Mesendoderm (in vitro differentiated cells): ENCODE data around the gene HNRNPA0.

Source experiments
- DNase-seq: peaks from one replicate; pipeline ENCODE4 v3.0.0; 2013
- H2AK5ac ChIP-seq: 2 replicates; pipeline ENCODE4 v1.6.1; 2013; ENCODE audit warnings: low read length, inconsistent platforms
- H2BK120ac ChIP-seq: 2 replicates; pipeline ENCODE4 v1.6.1; 2013; ENCODE audit warnings: low read depth, mild to moderate bottlenecking, low read length, moderate library complexity, mixed read lengths
- H2BK15ac ChIP-seq: replicated peaks from 2 replicates; pipeline ENCODE4 v1.6.1; 2013; ENCODE audit warnings: low read depth, mild to moderate bottlenecking, moderate library complexity
- H2BK5ac ChIP-seq: 2 replicates; pipeline ENCODE4 v1.6.1; 2013; ENCODE audit warnings: low read length, inconsistent platforms
- H3K18ac ChIP-seq: 2 replicates; pipeline ENCODE4 v1.6.1; 2013; ENCODE audit warnings: mild to moderate bottlenecking, low read length, mixed read lengths
- H3K23ac ChIP-seq: one replicate; pipeline ENCODE4 v1.6.1; 2013; ENCODE audit warnings: low read length
- H3K27ac ChIP-seq: 2 replicates; pipeline ENCODE4 v1.5.1; 2013; ENCODE audit warnings: low read depth, mild to moderate bottlenecking, inconsistent platforms, low read length, moderate library complexity
- H3K27me3 ChIP-seq: 2 replicates; pipeline ENCODE4 v1.6.1; 2013; ENCODE audit warnings: low read length, control low read depth, mild to moderate bottlenecking, inconsistent platforms; ENCODE audit not compliant: insufficient read depth, poor library complexity
- H3K36me3 ChIP-seq: 2 replicates; pipeline ENCODE4 v1.6.1; 2013; ENCODE audit warnings: low read length, inconsistent platforms; ENCODE audit not compliant: control insufficient read depth, insufficient read depth
- H3K4ac ChIP-seq: one replicate; pipeline ENCODE4 v1.6.1; 2013; ENCODE audit warnings: low read depth, mild to moderate bottlenecking, low read length, moderate library complexity
- H3K4me1 ChIP-seq: 2 replicates; pipeline ENCODE4 v1.6.1; 2013; ENCODE audit warnings: low read depth, low read length, inconsistent platforms; ENCODE audit not compliant: control insufficient read depth
- H3K4me2 ChIP-seq: 2 replicates; pipeline ENCODE4 v1.6.1; 2013; ENCODE audit warnings: low read length
- H3K4me3 ChIP-seq: 2 replicates; pipeline ENCODE4 v1.5.1; 2013; ENCODE audit warnings: mild to moderate bottlenecking, low read length
- H3K56ac ChIP-seq: one replicate; pipeline ENCODE4 v1.6.1; 2013; ENCODE audit warnings: low read length
- H3K79me1 ChIP-seq: 2 replicates; pipeline ENCODE4 v1.6.1; 2013; ENCODE audit warnings: low read length, inconsistent platforms
- H3K79me2 ChIP-seq: 2 replicates; pipeline ENCODE4 v1.6.1; 2013; ENCODE audit warnings: mild to moderate bottlenecking, low read length; ENCODE audit not compliant: control insufficient read depth, insufficient read depth
- H3K9ac ChIP-seq: 2 replicates; pipeline ENCODE4 v1.6.1; 2013; ENCODE audit warnings: low read length, inconsistent platforms
- H4K5ac ChIP-seq: one replicate; pipeline ENCODE4 v1.6.1; 2013; ENCODE audit warnings: low read length
- H4K8ac ChIP-seq: one replicate; pipeline ENCODE4 v1.6.1; 2013; ENCODE audit warnings: low read depth, mild to moderate bottlenecking, control low read depth, low read length, moderate library complexity
- WGBS: extraction: QIAGEN DNeasy Blood & Tissue Kit; methylation state at CpG from one replicate; pipeline ENCODE4 v1.1.7; 2013; ENCODE audit warnings: low lambda C conversion rate, missing lambda C conversion rate; ENCODE audit not compliant: insufficient coverage; ENCODE audit errors: extremely low coverage; 5-methylcytosine and 5-hydroxymethylcytosine counted together

Gene HNRNPA0

DNA sequence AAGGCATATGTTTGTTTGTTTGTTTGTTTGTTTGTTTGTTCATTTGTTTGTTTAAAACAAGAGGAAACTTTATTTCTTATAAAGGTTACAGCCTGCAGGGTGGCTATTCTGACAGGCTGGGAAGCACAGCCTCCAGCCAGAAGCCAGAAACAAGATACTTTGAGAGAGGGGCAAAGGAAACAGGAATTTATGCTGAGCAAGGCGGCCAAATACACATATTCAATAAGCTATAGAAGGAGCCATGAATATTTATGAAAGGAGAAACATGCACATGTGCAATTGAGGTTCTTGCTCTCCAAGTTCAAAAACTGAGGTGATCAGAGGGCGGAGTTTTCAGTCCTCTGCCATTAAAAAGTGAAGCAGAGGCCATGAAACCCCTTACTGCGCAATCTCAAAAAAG is 37.8 kb downstream of the HNRNPA0 start:
- Histone ChIP-seq H3K4me2 (no peak overlapping the region), H3K4me1 (no peaks in the 10 kb centered on the region), H3K27ac (no peak overlapping the region), H3K18ac (no peak overlapping the region), H2AK5ac (no peak overlapping the region), H3K23ac (no peak overlapping the region), H4K5ac (no peak overlapping the region), H3K4ac (no peak overlapping the region), H3K79me2 (no peaks in the 10 kb centered on the region), H2BK120ac (no peak overlapping the region), H3K79me1 (no peaks in the 10 kb centered on the region), H4K8ac (no peak overlapping the region), H3K4me3 (no peak overlapping the region), H3K56ac (no peak overlapping the region), H2BK5ac (no peak overlapping the region), H2BK15ac (no peak overlapping the region), H3K36me3 (no peaks in the 10 kb centered on the region), H3K9ac (no peak overlapping the region), H3K27me3 (no peaks in the 10 kb centered on the region)
- WGBS = no CpG with 5 or more reads among the region's 3 CpGs
- no peak for DNase-seq

DNA sequence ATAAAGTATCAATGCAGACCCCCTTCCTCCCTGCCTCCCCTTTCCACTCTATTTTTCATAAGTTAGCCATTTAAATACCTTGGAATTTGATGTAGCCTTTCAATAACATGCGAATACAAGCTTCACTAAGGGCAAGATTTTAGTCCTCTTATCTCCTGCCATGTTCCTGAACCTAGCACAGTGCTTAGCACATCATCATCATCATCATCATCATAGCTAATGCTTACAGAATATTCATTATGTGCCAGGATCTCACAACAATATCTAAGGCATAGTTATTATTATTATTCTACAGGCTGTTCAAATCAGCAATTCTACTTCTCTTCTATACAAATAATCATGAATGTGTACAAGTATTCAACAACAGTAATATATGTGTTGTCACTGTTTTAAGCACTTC is 38.7 kb downstream of the HNRNPA0 start:
- Histone ChIP-seq H3K27ac (no peak overlapping the region), H2BK5ac (no peak overlapping the region), H3K36me3 (no peaks in the 10 kb centered on the region)

DNA sequence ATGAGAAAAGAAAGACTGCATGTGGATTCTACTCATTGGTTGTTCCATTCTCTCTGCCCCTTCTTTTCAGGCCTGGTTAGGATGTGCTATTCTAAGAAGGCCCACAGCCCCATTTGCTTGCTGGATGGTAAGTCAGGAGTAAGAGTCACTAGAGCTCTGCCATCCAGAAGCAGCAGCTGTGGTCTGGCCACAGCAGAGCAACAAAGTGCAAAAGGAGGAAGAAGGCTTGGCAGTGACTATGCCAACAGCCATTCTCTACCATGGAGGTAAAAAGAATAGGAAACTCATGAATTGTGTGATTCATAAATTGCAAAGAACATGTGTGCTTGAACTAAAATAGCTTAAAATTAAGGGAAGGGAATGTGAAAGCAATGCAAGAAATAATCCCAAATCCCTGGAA is 39.2 kb downstream of the HNRNPA0 start:
- Histone ChIP-seq H3K56ac (no peak overlapping the region), H3K79me1 (no peaks in the 10 kb centered on the region), H3K27ac (no peak overlapping the region), H2BK15ac (no peak overlapping the region), H3K4me2 (no peak overlapping the region), H3K4me1 (no peaks in the 10 kb centered on the region), H3K9ac (no peak overlapping the region), H3K27me3 (no peaks in the 10 kb centered on the region), H3K4me3 (no peak overlapping the region), H3K4ac (no peak overlapping the region), H3K36me3 (no peaks in the 10 kb centered on the region), H2BK120ac (no peak overlapping the region), H3K18ac (no peak overlapping the region), H4K5ac (no peak overlapping the region), H2AK5ac (no peak overlapping the region), H2BK5ac (no peak overlapping the region), H3K79me2 (no peaks in the 10 kb centered on the region), H4K8ac (no peak overlapping the region), H3K23ac (no peak overlapping the region)
- DNase-seq = no peak

More for the DNA sequence above, 38.7 kb downstream of the HNRNPA0 start:
- Histone ChIP-seq H3K9ac (no peak overlapping the region), H3K4me1 (no peaks in the 10 kb centered on the region), H4K8ac (no peak overlapping the region), H2BK120ac (no peak overlapping the region), H3K4me2 (no peak overlapping the region), H3K79me2 (no peaks in the 10 kb centered on the region), H2BK15ac (no peak overlapping the region), H3K27me3 (no peaks in the 10 kb centered on the region), H3K23ac (no peak overlapping the region), H3K56ac (no peak overlapping the region), H3K79me1 (no peaks in the 10 kb centered on the region), H2AK5ac (no peak overlapping the region), H3K4ac (no peak overlapping the region), H3K18ac (no peak overlapping the region), H4K5ac (no peak overlapping the region), H3K4me3 (no peak overlapping the region)
- WGBS = no CpG with 5 or more reads among the region's 1 CpG
- DNase-seq = no peak

DNA sequence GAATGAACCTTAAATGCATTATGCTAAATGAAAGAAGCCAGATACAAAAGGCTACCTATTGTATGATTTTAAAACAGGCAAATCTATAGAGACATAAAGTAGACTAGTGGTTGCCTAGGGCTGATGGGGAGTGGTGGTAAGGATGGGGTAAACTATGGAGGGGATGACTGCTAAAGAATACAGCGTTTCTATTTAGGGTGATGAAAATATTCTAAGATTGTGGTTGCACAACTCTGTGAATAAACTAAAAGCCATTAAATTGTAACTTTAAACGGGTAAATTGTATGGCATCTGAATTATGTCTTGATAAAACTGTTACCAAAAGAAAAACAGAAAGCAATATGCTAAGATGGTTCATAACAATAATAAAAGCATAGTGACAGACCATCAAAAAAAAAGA is 39.7 kb downstream of the HNRNPA0 start:
- Histone ChIP-seq H3K79me1 (no peaks in the 10 kb centered on the region), H2AK5ac (no peak overlapping the region), H3K9ac (no peak overlapping the region), H3K27me3 (no peaks in the 10 kb centered on the region), H2BK15ac (no peak overlapping the region), H4K5ac (no peak overlapping the region), H3K4ac (no peak overlapping the region), H3K56ac (no peak overlapping the region), H3K27ac (no peak overlapping the region), H2BK5ac (no peak overlapping the region), H3K79me2 (no peaks in the 10 kb centered on the region), H3K36me3 (no peaks in the 10 kb centered on the region), H3K4me2 (no peak overlapping the region), H3K4me3 (no peak overlapping the region), H3K23ac (no peak overlapping the region), H4K8ac (no peak overlapping the region), H3K4me1 (no peaks in the 10 kb centered on the region), H3K18ac (no peak overlapping the region), H2BK120ac (no peak overlapping the region)
- DNase-seq = no peak
- WGBS = no CpG with 5 or more reads among the region's 2 CpGs

DNA sequence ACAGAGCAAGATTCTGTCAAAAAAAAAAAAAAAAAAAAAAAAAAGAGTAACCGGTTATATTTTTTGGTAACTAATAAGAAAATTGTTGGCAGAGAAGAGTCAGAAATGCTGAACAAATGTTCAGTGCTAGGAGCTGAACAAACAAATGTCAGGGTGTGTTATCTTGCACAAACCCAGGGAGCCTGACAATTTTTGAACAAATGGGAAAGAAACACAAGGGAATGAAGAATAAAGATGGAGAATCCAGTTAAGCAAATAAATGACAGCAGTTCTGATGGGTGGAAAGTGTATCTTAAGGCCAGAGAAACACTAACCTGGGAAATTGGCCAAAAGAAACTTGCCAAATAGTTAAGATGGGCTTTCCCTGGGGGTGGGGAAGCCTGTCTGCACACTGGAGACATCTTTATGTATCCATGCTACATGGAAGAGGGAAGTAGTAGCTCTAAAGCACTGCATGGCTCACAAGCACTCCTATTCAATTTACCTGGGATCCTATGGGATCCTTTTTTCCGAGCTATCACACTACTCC is 42.0 kb downstream of the HNRNPA0 start:
- H3K36me3 ChIP-seq = no peaks in the 10 kb centered on the region
- no peak overlapping the region for H4K5ac ChIP-seq
- H3K4me1 ChIP-seq = no peaks in the 10 kb centered on the region
- no peak overlapping the region for H2BK120ac ChIP-seq
- no peak overlapping the region for H3K4me3 ChIP-seq
- no peak overlapping the region for H3K56ac ChIP-seq
- DNase-seq = no peak
- no peak overlapping the region for H3K23ac ChIP-seq
- H3K4ac ChIP-seq = no peak overlapping the region
- no peaks in the 10 kb centered on the region for H3K27me3 ChIP-seq
- no peak overlapping the region for H4K8ac ChIP-seq
- no peak overlapping the region for H3K4me2 ChIP-seq
- H3K79me1 ChIP-seq = no peaks in the 10 kb centered on the region
- H3K79me2 ChIP-seq = no peaks in the 10 kb centered on the region
- H2BK5ac ChIP-seq = no peak overlapping the region
- no peak overlapping the region for H3K27ac ChIP-seq
- no peak overlapping the region for H3K18ac ChIP-seq
- H2AK5ac ChIP-seq = no peak overlapping the region
- no peak overlapping the region for H3K9ac ChIP-seq
- H2BK15ac ChIP-seq = no peak overlapping the region
- WGBS = no CpG with 5 or more reads among the region's 2 CpGs

DNA sequence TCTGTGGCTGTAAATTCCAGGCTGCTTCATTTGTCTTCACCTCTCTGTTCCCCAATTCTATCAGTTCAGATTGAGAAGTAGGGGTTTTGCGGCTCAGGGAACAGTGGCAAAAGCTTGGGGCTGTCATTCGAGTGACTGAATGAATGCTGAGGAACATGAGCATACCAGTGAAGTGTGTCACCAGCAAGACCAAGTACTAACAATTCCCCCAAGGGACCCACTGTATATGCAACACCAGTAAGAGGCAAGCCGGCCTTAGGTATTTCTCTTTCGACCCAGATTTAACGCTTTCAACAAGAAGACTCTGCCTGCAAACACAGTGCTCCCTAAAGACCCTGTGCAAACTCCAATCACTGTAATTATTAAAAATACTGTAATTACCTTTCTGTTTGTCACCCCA is 44.1 kb downstream of the HNRNPA0 start:
- no peaks in the 10 kb centered on the region for H3K79me1 ChIP-seq
- no peak overlapping the region for H3K4me3 ChIP-seq
- no peaks in the 10 kb centered on the region for H3K4me1 ChIP-seq
- no peaks in the 10 kb centered on the region for H3K36me3 ChIP-seq
- H3K18ac ChIP-seq = no peak overlapping the region
- no peak overlapping the region for H3K4me2 ChIP-seq
- no peak overlapping the region for H2BK120ac ChIP-seq
- H3K4ac ChIP-seq = no peak overlapping the region
- no peak overlapping the region for H2BK15ac ChIP-seq
- H3K23ac ChIP-seq = no peak overlapping the region
- no peaks in the 10 kb centered on the region for H3K27me3 ChIP-seq
- H3K9ac ChIP-seq = no peak overlapping the region
- no peak overlapping the region for H2BK5ac ChIP-seq
- H4K5ac ChIP-seq = no peak overlapping the region
- no peak overlapping the region for H3K27ac ChIP-seq
- no CpG with 5 or more reads among the region's 5 CpGs for WGBS
- H3K79me2 ChIP-seq = no peaks in the 10 kb centered on the region
- H2AK5ac ChIP-seq = no peak overlapping the region
- H3K56ac ChIP-seq = no peak overlapping the region
- DNase-seq = peak; percentile 50
- no peak overlapping the region for H4K8ac ChIP-seq
